Omental fat pad (tissue), 4 donors: ENCODE results near the gene ATXN7. TPM values are rescaled to one million over a fixed set of nuclear protein-coding genes. Genes with fewer than 3 reads are reported as not detected.

Experiments used
- ATAC-seq: fragments of 150-250 bp; one replicate; pipeline ENCODE4 v1.9.1; 2016; ENCODE audit warnings: mild to moderate bottlenecking, moderate library complexity; ENCODE audit not compliant: low FRiP score
- DNase-seq: peaks from one replicate; pipeline ENCODE4 v3.0.0-alpha.2; 2019; ENCODE audit warnings: low spot score
- total RNA-seq, 4 donors: library from RNA; depleted of rRNA; stranded (reverse); fragments of >200 nt; gene quantifications; one replicate each; pipeline ENCODE4 v1.1.0, GENCODE V29; 2016
- TF ChIP-seq, protein P1 (sequence below), 3 donors: fragments of 450-650 bp; IDR thresholded peaks; one replicate each; pipeline ENCODE4 v1.5.1; 2016 to 2017; ENCODE audit warnings: antibody characterized with exemption in 3 of 3, mild to moderate bottlenecking in 3 of 3, moderate library complexity in 2 of 3

ATXN7 gene
- total RNA-seq, 4 donors from 2014 or later, result 22.5 to 74.5 (median 31.1) TPM

DNA sequence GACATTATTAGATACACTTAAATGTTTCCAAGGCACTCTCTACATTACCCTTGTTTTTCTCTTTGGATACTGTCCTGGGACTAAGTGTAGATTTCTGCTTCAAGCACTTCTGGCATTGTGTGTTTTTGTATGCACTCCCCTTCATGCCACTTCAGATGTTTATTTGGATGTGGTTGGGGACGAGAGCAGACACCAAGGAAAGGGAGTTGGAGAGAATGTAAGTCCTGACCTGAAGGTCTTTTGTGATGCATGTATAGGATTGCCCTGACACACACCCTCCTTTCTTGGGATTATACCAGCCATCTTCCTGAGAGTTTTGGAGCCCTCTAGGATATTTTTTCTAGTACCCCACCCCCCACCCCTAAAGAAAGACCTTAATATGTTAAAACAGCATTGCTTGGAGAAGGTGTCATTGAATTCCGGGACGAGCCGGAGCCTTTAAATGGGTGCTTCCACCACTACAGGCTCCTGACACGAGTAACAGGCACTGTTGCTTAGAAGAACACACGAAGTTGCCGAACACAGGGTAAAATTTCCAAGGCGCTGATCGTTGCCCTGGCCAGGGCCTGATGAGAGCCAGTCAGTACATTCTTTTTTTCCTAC lies 136.9 kb downstream of the ATXN7 start:
- no peak for DNase-seq
- TF ChIP-seq, protein P1, sequence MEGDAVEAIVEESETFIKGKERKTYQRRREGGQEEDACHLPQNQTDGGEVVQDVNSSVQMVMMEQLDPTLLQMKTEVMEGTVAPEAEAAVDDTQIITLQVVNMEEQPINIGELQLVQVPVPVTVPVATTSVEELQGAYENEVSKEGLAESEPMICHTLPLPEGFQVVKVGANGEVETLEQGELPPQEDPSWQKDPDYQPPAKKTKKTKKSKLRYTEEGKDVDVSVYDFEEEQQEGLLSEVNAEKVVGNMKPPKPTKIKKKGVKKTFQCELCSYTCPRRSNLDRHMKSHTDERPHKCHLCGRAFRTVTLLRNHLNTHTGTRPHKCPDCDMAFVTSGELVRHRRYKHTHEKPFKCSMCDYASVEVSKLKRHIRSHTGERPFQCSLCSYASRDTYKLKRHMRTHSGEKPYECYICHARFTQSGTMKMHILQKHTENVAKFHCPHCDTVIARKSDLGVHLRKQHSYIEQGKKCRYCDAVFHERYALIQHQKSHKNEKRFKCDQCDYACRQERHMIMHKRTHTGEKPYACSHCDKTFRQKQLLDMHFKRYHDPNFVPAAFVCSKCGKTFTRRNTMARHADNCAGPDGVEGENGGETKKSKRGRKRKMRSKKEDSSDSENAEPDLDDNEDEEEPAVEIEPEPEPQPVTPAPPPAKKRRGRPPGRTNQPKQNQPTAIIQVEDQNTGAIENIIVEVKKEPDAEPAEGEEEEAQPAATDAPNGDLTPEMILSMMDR (IDR thresholded peaks at IDR 0.05), result no peak
- ATAC-seq, result no peak

- DNase-seq (no peak), ATAC-seq (no peak)
- TF ChIP-seq, protein P1 (IDR thresholded peaks at IDR 0.05), result no peak
Measured at GRCh38 chr3:64002233-64002632, 138.6 kb downstream of the ATXN7 start.

GRCh38 chr3:64003589-64003988 lies 139.9 kb downstream of the ATXN7 start:
- ATAC-seq (no peak), DNase-seq (no peak)
- TF ChIP-seq, protein P1 (IDR thresholded peaks at IDR 0.05), result no peak

GRCh38 chr3:64008017-64008416 lies 144.3 kb downstream of the ATXN7 start:
- TF ChIP-seq, protein P1 (IDR thresholded peaks at IDR 0.05), result no peak
- no peak for ATAC-seq

GRCh38 chr3:64008487-64009351 lies 145.1 kb downstream of the ATXN7 start:
- no peak for ATAC-seq
- TF ChIP-seq, protein P1 (IDR thresholded peaks at IDR 0.05), result no peak
- no peak for DNase-seq

More at GRCh38 chr3:64008017-64008416, 144.3 kb downstream of the ATXN7 start:
- DNase-seq, result no peak

GRCh38 chr3:64009528-64009927 lies 145.9 kb downstream of the ATXN7 start:
- ATAC-seq, result no peak
- TF ChIP-seq, protein P1 (IDR thresholded peaks at IDR 0.05), result no peak
- no peak for DNase-seq
